ENCODE measurements around the gene SLC5A12.

GRCh38 chr11:26665036-26665435 is 56.8 kb downstream of the SLC5A12 start:
- TF ChIP-seq FOXK2 (IDR thresholded peaks at IDR 0.05) (no peak), SP1 (IDR thresholded peaks at IDR 0.05) (no peak), BHLHE40 (IDR thresholded peaks at IDR 0.05; ENCODE audit: borderline replicate concordance) (no peak), L3MBTL2 (conservative IDR thresholded peaks at IDR 0.05) (no peak)
